Measurements from ENCODE around the gene FAM20A.
"Not testable (repeated sequence)": the region's sequence is repeated elsewhere in the genome, so short reads cannot be mapped to it uniquely, and the experiment has no call there.

The FAM20A gene

GRCh38 chr17:68589086-68589485 lies 12.1 kb downstream of the FAM20A start:
- DNase-seq: no peak
- TF ChIP-seq CTCF (IDR thresholded peaks at IDR 0.05; ENCODE audit: low read depth, low read length): no peak
- H3K4me3 ChIP-seq (ENCODE audit: low read depth, low read length): no peak overlapping the region
- no peaks in the 10 kb centered on the region for H3K36me3 ChIP-seq
- peaks cover 14% of the 10 kb centered on the region for H3K27me3 ChIP-seq
- H3K4me1 ChIP-seq: no peaks in the 10 kb centered on the region
- no peaks in the 10 kb centered on the region for H3K9me3 ChIP-seq

GRCh38 chr17:68588362-68588761 lies 12.8 kb downstream of the FAM20A start:
- no peaks in the 10 kb centered on the region for H3K4me1 ChIP-seq
- H3K4me3 ChIP-seq (ENCODE audit: low read depth, low read length): no peak overlapping the region
- DNase-seq: no peak
- no peak for TF ChIP-seq CTCF (IDR thresholded peaks at IDR 0.05; ENCODE audit: low read depth, low read length)
- no peaks in the 10 kb centered on the region for H3K9me3 ChIP-seq
- H3K27me3 ChIP-seq: peaks cover 10% of the 10 kb centered on the region
- no peaks in the 10 kb centered on the region for H3K36me3 ChIP-seq

GRCh38 chr17:68587847-68588246 lies 13.3 kb downstream of the FAM20A start:
- Histone ChIP-seq H3K4me3 (ENCODE audit: low read depth, low read length) (no peak overlapping the region), H3K27me3 (peaks cover 5% of the 10 kb centered on the region), H3K9me3 (no peaks in the 10 kb centered on the region), H3K4me1 (no peaks in the 10 kb centered on the region), H3K36me3 (no peaks in the 10 kb centered on the region)
- TF ChIP-seq CTCF (IDR thresholded peaks at IDR 0.05; ENCODE audit: low read depth, low read length): no peak
- DNase-seq: no peak

- TF ChIP-seq CTCF (IDR thresholded peaks at IDR 0.05; ENCODE audit: low read depth, low read length): no peak
- peaks cover under 1% of the 10 kb centered on the region for H3K27me3 ChIP-seq
- DNase-seq: no peak
Observed at GRCh38 chr17:68587026-68587425, 14.1 kb downstream of the FAM20A start.

GRCh38 chr17:68585643-68586042 lies 15.5 kb downstream of the FAM20A start:
- no peaks in the 10 kb centered on the region for H3K9me3 ChIP-seq
- DNase-seq: no peak
- no peaks in the 10 kb centered on the region for H3K4me1 ChIP-seq
- no peak for TF ChIP-seq CTCF (IDR thresholded peaks at IDR 0.05; ENCODE audit: low read depth, low read length)
- H3K27me3 ChIP-seq: no peaks in the 10 kb centered on the region
- no peak overlapping the region for H3K4me3 ChIP-seq (ENCODE audit: low read depth, low read length)
- no peaks in the 10 kb centered on the region for H3K36me3 ChIP-seq

More at GRCh38 chr17:68587026-68587425, 14.1 kb downstream of the FAM20A start:
- Histone ChIP-seq H3K4me1 (no peaks in the 10 kb centered on the region), H3K9me3 (no peaks in the 10 kb centered on the region), H3K36me3 (no peaks in the 10 kb centered on the region), H3K4me3 (ENCODE audit: low read depth, low read length) (no peak overlapping the region)

- H3K4me1 ChIP-seq: no peaks in the 10 kb centered on the region
- DNase-seq: no peak
- no peak for TF ChIP-seq CTCF (IDR thresholded peaks at IDR 0.05; ENCODE audit: low read depth, low read length)
Observed at GRCh38 chr17:68584581-68585303, 16.4 kb downstream of the FAM20A start.

GRCh38 chr17:68582867-68583266 lies 18.3 kb downstream of the FAM20A start:
- not testable (repeated sequence) for H3K4me1 ChIP-seq; H3K36me3 ChIP-seq; H3K9me3 ChIP-seq; H3K4me3 ChIP-seq (ENCODE audit: low read depth, low read length); DNase-seq; H3K27me3 ChIP-seq

More at GRCh38 chr17:68584581-68585303, 16.4 kb downstream of the FAM20A start:
- Histone ChIP-seq H3K27me3 (0 out of 2 replicates have a peak, but pooled peaks cover 5% of the 10 kb centered on the region), H3K36me3 (no peaks in the 10 kb centered on the region), H3K4me3 (ENCODE audit: low read depth, low read length) (no peak overlapping the region), H3K9me3 (no peaks in the 10 kb centered on the region)

Measured in BE2C (cell line).